Panc1 (cell line): ENCODE data around the gene CELF2. TPM values are rescaled to one million over a fixed set of nuclear protein-coding genes. Genes with fewer than 3 reads are reported as not detected.

Experiments
- ATAC-seq: fragments of 200-7000 bp; cut with Tn5 transposase; 2 replicates; pipeline ENCODE4 v1.9.1; 2020; ENCODE audit warnings: mild to moderate bottlenecking, moderate library complexity
- BruUV-seq: library from RNA; stranded (reverse); fragments of 400-500 nt; replicated peaks from 2 replicates; lab custom pipeline; 2021; lab: Mats Ljungman, UMichigan
- CTCF ChIA-PET: fragments of 300-600 bp; sonication (Branson Sonifier 250); formaldehyde crosslinking; loops from one replicate; lab custom pipeline; 2022; ENCODE audit warnings: antibody characterized with exemption; lab: Charles Lee
- POLR2A ChIA-PET: fragments of 300-600 bp; sonication (Branson Sonifier 250); formaldehyde crosslinking; loops from one replicate; lab custom pipeline; 2022; ENCODE audit warnings: antibody characterized with exemption; lab: Charles Lee
- DNase-seq: peaks from one replicate; pipeline ENCODE4 v3.0.0-alpha.2; 2010; ENCODE audit warnings: low read depth, low spot score
- H3K27ac ChIP-seq: 2 replicates; pipeline ENCODE4 v1.5.1; 2011; ENCODE audit warnings: mild to moderate bottlenecking, low read length, inconsistent platforms
- H3K27me3 ChIP-seq: fragments of 200-500 bp; sonication (Bioruptor generic); 2 replicates; pipeline ENCODE4 v1.6.0; 2014; ENCODE audit warnings: low read length, inconsistent platforms; ENCODE audit not compliant: control insufficient read depth, insufficient read depth
- H3K36me3 ChIP-seq: fragments of 200-500 bp; sonication (Bioruptor generic); 2 replicates; pipeline ENCODE4 v1.5.1; 2014; ENCODE audit warnings: inconsistent platforms, mild to moderate bottlenecking, low read length, moderate library complexity; ENCODE audit not compliant: control insufficient read depth, insufficient read depth
- H3K4me1 ChIP-seq: 2 replicates; pipeline ENCODE4 v1.5.1; 2011; ENCODE audit warnings: inconsistent platforms, mild to moderate bottlenecking, low read length, moderate library complexity; ENCODE audit not compliant: control insufficient read depth, insufficient read depth
- H3K4me3 ChIP-seq, 2 experiments: 2 replicates each; pipeline ENCODE4 v1.5.1; 2011 to 2012; ENCODE audit warnings: low read depth in 2 of 2, low read length in 2 of 2, mild to moderate bottlenecking in 2 of 2, inconsistent platforms in 1 of 2, moderate library complexity in 1 of 2
- H3K9me3 ChIP-seq: fragments of 200-500 bp; sonication (Bioruptor generic); 2 replicates; pipeline ENCODE4 v1.5.1; 2014; ENCODE audit warnings: low read depth, mild to moderate bottlenecking, inconsistent platforms, low read length, moderate library complexity; ENCODE audit not compliant: control insufficient read depth, insufficient read depth
- POLR2AphosphoS5 ChIP-seq: IDR thresholded peaks from 2 replicates; pipeline ENCODE4 v1.6.1; 2012; ENCODE audit warnings: mild to moderate bottlenecking, low read depth, low read length, moderate library complexity
- SIN3A ChIP-seq: IDR thresholded peaks from 2 replicates; pipeline ENCODE4 v1.6.1; 2012; ENCODE audit warnings: low read depth, mild to moderate bottlenecking, low read length, moderate library complexity, borderline replicate concordance; ENCODE audit not compliant: insufficient read depth
- TCF7L2 ChIP-seq: IDR thresholded peaks from 2 replicates; pipeline ENCODE4 v1.6.1; 2011; ENCODE audit warnings: mild to moderate bottlenecking, low read depth, low read length, inconsistent platforms
- in situ Hi-C: cut with HindIII; loops from 2 replicates; pipeline ENCODE4 v1.10.0; 2016; ENCODE audit warnings: low sequenced_read_pairs, low pct_unique_long_range_greater_than_20kb
- intact Hi-C: fragments of 100-400 bp; cut with micrococcal nuclease; formaldehyde crosslinking; loops from one replicate; pipeline ENCODE4 v1.10.0; 2022; ENCODE audit not compliant: unreplicated experiment
- total RNA-seq: library from RNA; stranded (reverse); gene quantifications from one replicate; pipeline ENCODE4 v1.2.1, GENCODE V29; 2021; ENCODE audit not compliant: unreplicated experiment
- TF ChIP-seq, protein P1 (sequence below): fragments of 450-650 bp; IDR thresholded peaks from 2 replicates; pipeline ENCODE4 v1.5.1; 2017; ENCODE audit warnings: mild to moderate bottlenecking
- TF ChIP-seq, protein P2 (sequence below), 2 experiments: IDR thresholded peaks; 2 replicates each; pipeline ENCODE4 v1.6.1; 2011 to 2012; ENCODE audit warnings: low read depth in 2 of 2, control low read depth in 1 of 2, low read length in 1 of 2, mild to moderate bottlenecking in 1 of 2, moderate library complexity in 1 of 2; ENCODE audit not compliant: insufficient read depth in 1 of 2

Gene CELF2
- total RNA-seq, 1 experiment from 2014 or later, result 0.44 TPM

GRCh38 chr10:11152801-11153200 lies 135.1 kb downstream of the CELF2 start:
- in situ Hi-C loops, result no loop called here
- ChIA-PET POLR2A (no interaction called here), CTCF (no interaction called here)
- BruUV-seq, result no TSS peak
- TF ChIP-seq, protein P1, sequence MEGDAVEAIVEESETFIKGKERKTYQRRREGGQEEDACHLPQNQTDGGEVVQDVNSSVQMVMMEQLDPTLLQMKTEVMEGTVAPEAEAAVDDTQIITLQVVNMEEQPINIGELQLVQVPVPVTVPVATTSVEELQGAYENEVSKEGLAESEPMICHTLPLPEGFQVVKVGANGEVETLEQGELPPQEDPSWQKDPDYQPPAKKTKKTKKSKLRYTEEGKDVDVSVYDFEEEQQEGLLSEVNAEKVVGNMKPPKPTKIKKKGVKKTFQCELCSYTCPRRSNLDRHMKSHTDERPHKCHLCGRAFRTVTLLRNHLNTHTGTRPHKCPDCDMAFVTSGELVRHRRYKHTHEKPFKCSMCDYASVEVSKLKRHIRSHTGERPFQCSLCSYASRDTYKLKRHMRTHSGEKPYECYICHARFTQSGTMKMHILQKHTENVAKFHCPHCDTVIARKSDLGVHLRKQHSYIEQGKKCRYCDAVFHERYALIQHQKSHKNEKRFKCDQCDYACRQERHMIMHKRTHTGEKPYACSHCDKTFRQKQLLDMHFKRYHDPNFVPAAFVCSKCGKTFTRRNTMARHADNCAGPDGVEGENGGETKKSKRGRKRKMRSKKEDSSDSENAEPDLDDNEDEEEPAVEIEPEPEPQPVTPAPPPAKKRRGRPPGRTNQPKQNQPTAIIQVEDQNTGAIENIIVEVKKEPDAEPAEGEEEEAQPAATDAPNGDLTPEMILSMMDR, result no peak
- TF ChIP-seq TCF7L2, result no peak
- no peak for TF ChIP-seq SIN3A
- TF ChIP-seq, protein P2, sequence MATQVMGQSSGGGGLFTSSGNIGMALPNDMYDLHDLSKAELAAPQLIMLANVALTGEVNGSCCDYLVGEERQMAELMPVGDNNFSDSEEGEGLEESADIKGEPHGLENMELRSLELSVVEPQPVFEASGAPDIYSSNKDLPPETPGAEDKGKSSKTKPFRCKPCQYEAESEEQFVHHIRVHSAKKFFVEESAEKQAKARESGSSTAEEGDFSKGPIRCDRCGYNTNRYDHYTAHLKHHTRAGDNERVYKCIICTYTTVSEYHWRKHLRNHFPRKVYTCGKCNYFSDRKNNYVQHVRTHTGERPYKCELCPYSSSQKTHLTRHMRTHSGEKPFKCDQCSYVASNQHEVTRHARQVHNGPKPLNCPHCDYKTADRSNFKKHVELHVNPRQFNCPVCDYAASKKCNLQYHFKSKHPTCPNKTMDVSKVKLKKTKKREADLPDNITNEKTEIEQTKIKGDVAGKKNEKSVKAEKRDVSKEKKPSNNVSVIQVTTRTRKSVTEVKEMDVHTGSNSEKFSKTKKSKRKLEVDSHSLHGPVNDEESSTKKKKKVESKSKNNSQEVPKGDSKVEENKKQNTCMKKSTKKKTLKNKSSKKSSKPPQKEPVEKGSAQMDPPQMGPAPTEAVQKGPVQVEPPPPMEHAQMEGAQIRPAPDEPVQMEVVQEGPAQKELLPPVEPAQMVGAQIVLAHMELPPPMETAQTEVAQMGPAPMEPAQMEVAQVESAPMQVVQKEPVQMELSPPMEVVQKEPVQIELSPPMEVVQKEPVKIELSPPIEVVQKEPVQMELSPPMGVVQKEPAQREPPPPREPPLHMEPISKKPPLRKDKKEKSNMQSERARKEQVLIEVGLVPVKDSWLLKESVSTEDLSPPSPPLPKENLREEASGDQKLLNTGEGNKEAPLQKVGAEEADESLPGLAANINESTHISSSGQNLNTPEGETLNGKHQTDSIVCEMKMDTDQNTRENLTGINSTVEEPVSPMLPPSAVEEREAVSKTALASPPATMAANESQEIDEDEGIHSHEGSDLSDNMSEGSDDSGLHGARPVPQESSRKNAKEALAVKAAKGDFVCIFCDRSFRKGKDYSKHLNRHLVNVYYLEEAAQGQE (IDR thresholded peaks at IDR 0.05; ENCODE audit: insufficient read depth in 1 of 2, low read depth in 2 of 2, low read length in 1 of 2), result no peak
- no peak for TF ChIP-seq POLR2AphosphoS5
- Histone ChIP-seq H3K27ac (no peak overlapping the region), H3K4me1 (no peaks in the 10 kb centered on the region), H3K9me3 (no peaks in the 10 kb centered on the region), H3K27me3 (no peaks in the 10 kb centered on the region), H3K36me3 (no peaks in the 10 kb centered on the region), H3K4me3 (no peak overlapping the region)
- no peak for DNase-seq
- no peak for ATAC-seq
- intact Hi-C loops, result no loop called here

GRCh38 chr10:11153245-11153644 lies 135.6 kb downstream of the CELF2 start:
- BruUV-seq, result no TSS peak
- ChIA-PET POLR2A (no interaction called here), CTCF (no interaction called here)
- Histone ChIP-seq H3K9me3 (no peaks in the 10 kb centered on the region), H3K27me3 (no peaks in the 10 kb centered on the region), H3K4me3 (no peak overlapping the region), H3K4me1 (no peaks in the 10 kb centered on the region), H3K27ac (no peak overlapping the region), H3K36me3 (no peaks in the 10 kb centered on the region)
- in situ Hi-C loops, result no loop called here
- no peak for DNase-seq
- intact Hi-C loops, result no loop called here
- no peak for TF ChIP-seq SIN3A
- no peak for TF ChIP-seq TCF7L2
- no peak for TF ChIP-seq POLR2AphosphoS5
- TF ChIP-seq, protein P1, result no peak
- TF ChIP-seq, protein P2 (IDR thresholded peaks at IDR 0.05; ENCODE audit: insufficient read depth in 1 of 2, low read depth in 2 of 2, low read length in 1 of 2), result no peak
- ATAC-seq, result no peak
